Activated CD4-positive, alpha-beta T cell treated with anti-CD3 and anti-CD28 coated beads, Interleukin-10, Interleukin-2, amounts not matched to agents 100 ng/mL and 50 ng/mL, durations not matched to agents 16 hours and 8 hours (primary cell): ENCODE data around the gene PEG3.
"Not testable (repeated sequence)": the region's sequence is repeated elsewhere in the genome, so short reads cannot be mapped to it uniquely, and the experiment has no call there.

Experiments used
- DNase-seq: peaks from one replicate; pipeline ENCODE4 v3.0.0-alpha.2; 2020

PEG3 gene

GRCh38 chr19:56840451-56841192 is at the start of gene PEG3, which contains the start of gene ZIM2:
Gene PEG3, minus strand, starts transcription at chr19:56840726. Its CDS starts 16,071 bp downstream, at chr19:56824655.
Gene ZIM2, minus strand, starts transcription at chr19:56840726. Its CDS starts 16,449 bp downstream, at chr19:56824277.
- no peak for DNase-seq

GRCh38 chr19:56885173-56885985 is 44.9 kb upstream of the PEG3 start:
- DNase-seq, result no peak

- DNase-seq, result no peak
Observed at GRCh38 chr19:56884441-56884840, 43.9 kb upstream of the PEG3 start.

GRCh38 chr19:56880592-56881190 is 40.2 kb upstream of the PEG3 start:
- DNase-seq, result no peak

- DNase-seq, result no peak
Observed at GRCh38 chr19:56877069-56877715, 36.7 kb upstream of the PEG3 start.

GRCh38 chr19:56875717-56876116 is 35.2 kb upstream of the PEG3 start:
- DNase-seq, result no peak

GRCh38 chr19:56874530-56874929 is 34.0 kb upstream of the PEG3 start:
- DNase-seq, result no peak

GRCh38 chr19:56873493-56873892 is 33.0 kb upstream of the PEG3 start:
- no peak for DNase-seq

GRCh38 chr19:56869886-56870285 is 29.4 kb upstream of the PEG3 start:
- no peak for DNase-seq

- DNase-seq, result no peak
Observed at GRCh38 chr19:56868446-56868845, 27.9 kb upstream of the PEG3 start.

GRCh38 chr19:56866538-56866937 is 26.0 kb upstream of the PEG3 start:
- no peak for DNase-seq

GRCh38 chr19:56864443-56865125 is 24.1 kb upstream of the PEG3 start:
- no peak for DNase-seq

- no peak for DNase-seq
Observed at GRCh38 chr19:56862741-56863140, 22.2 kb upstream of the PEG3 start.

- DNase-seq, result not testable (repeated sequence)
Observed at GRCh38 chr19:56860409-56860808, 19.9 kb upstream of the PEG3 start.

GRCh38 chr19:56858026-56858425 is 17.5 kb upstream of the PEG3 start:
- no peak for DNase-seq

GRCh38 chr19:56856822-56857221 is 16.3 kb upstream of the PEG3 start:
- no peak for DNase-seq

- DNase-seq, result not testable (repeated sequence)
Observed at GRCh38 chr19:56852361-56852760, 11.8 kb upstream of the PEG3 start.

- DNase-seq, result no peak
Observed at GRCh38 chr19:56848166-56848565, 7.6 kb upstream of the PEG3 start.

- no peak for DNase-seq
Observed at GRCh38 chr19:56842412-56842811, 1.9 kb upstream of the PEG3 start.

GRCh38 chr19:56841193-56841543 is 642 bp upstream of the PEG3 start:
- DNase-seq, result no peak

- no peak for DNase-seq
Observed at GRCh38 chr19:56839652-56840450, 675 bp downstream of the PEG3 start.
